Erythroblast (primary cell): ENCODE measurements around the gene UGT2B10.

ENCODE experiments used
- GATA1 ChIP-seq: IDR thresholded peaks from 2 replicates; pipeline ENCODE4 v1.6.1; 2011; ENCODE audit warnings: low read depth, mild to moderate bottlenecking, control low read depth, low read length, moderate library complexity
- POLR2A ChIP-seq: IDR thresholded peaks from 2 replicates; pipeline ENCODE4 v1.6.1; 2011; ENCODE audit warnings: mild to moderate bottlenecking, low read length

GRCh38 chr4:68872643-68873502 is 57.1 kb downstream of the UGT2B10 start:
- TF ChIP-seq POLR2A (no peak), GATA1 (no peak)
